PFSK-1 (cell line): ENCODE measurements around the gene FBLN2.

Experiments
- REST ChIP-seq, 2 experiments: IDR thresholded peaks; 2 replicates each; pipeline versions ENCODE4 v1.6.1 to v1.8.0; 2011 to 2012; ENCODE audit warnings: low read depth in 2 of 2, low read length in 2 of 2, control low read depth in 1 of 2, inconsistent platforms in 1 of 2, mild to moderate bottlenecking in 1 of 2, moderate library complexity in 1 of 2; ENCODE audit not compliant: insufficient read depth in 1 of 2
- TAF1 ChIP-seq: IDR thresholded peaks from 2 replicates; pipeline ENCODE4 v1.6.1; 2012; ENCODE audit warnings: low read length, control low read depth, borderline replicate concordance; ENCODE audit not compliant: insufficient read depth

GRCh38 chr3:13685721-13686120, 136.8 kb downstream of the FBLN2 start:
- no peak for TF ChIP-seq REST (IDR thresholded peaks at IDR 0.05; ENCODE audit: insufficient read depth in 1 of 2, low read depth in 2 of 2, low read length in 2 of 2)
- TF ChIP-seq TAF1: no peak
